NCI-H1694 (cell line): ENCODE results near the gene EME2.
A peak's percentile ranks its signal among the peaks of the same experiment; 100 is the strongest.

ENCODE experiments used
- DNase-seq: peaks from one replicate; lab custom pipeline; 2025; lab: John Stamatoyannopoulos, UW

The EME2 gene

GRCh38 chr16:1745181-1745899, 27.3 kb upstream of the EME2 start:
- no peak for DNase-seq

DNA sequence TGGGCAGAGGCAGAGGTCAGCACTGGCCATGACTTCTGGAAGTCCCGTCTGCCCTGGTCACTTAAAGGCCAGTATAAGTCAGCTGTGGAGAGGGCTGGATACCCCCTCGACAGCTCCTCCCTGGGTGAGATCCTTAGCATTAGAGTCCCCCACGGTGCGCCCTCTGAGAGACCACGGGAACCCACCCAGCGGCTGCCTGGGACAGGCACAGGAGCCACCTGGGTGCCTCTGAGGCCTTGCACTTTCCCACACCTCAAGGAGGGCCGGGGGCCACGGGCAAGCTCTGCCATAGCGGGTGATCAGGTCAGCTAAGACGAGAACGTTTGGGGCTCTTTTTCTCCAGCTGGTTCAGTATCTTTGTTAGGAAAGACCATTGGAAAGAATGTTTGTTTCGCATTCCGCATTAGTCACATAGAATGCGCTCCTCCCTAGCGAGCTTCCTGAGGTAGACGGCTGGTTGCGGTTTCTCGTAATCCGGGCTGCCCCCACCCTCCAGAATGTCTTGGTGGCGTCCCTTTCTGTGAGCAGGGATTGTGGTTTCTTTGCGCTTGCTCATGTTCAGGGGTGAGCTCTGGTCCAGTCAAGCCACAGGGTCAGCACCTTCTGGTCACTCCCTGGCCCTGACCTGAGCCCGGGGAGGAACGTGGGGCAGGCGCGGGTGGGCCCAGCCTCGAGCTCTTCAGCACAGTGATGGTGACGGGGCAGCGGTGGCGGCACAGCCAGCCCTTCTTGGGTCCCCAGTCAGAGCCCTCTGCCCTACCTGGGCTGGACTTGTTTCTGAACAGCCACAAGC, 26.5 kb upstream of the EME2 start:
- no peak for DNase-seq

DNA sequence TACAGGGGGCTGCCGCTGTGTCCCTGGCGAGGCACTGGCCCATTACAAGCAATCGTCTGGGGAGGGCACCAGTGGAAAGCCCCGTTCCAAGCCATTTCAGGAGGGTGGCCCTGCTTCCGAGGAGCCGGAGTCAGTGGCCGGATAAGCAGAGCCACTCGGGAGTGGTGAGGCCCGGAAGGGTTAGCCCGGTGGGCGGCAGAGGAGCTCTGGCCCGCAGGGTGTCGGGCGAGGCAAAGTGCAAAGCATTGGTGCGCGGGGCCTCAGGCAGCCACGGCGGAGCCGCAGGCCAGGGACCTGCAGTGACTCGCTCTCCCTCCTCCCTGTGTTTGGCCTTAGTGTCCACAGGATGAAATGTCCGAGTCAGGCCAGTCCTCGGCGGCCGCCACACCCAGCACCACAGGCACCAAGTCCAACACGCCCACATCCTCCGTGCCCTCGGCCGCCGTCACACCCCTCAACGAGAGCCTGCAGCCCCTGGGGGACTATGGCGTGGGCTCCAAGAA, 25.9 kb upstream of the EME2 start:
- DNase-seq: no peak

DNA sequence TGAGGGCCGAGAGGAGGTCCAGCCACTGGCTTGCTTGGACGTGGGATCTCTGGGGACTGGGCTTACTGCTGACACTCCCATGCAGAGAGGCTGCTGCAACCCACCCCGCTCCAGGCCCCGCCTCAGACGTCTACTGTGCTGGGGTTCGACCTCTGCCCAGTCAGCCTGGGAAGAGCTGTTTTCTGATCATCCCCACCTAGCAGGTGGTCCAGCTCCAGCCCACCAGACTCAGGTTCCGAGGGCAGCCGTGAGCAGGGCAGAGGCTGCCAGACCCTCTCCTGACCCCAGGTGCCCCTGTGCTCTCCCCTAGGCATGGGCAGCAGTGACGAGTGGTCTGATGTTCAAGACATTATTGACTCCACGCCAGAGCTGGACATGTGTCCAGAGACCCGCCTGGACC, 24.7 kb upstream of the EME2 start:
- no peak for DNase-seq

DNA sequence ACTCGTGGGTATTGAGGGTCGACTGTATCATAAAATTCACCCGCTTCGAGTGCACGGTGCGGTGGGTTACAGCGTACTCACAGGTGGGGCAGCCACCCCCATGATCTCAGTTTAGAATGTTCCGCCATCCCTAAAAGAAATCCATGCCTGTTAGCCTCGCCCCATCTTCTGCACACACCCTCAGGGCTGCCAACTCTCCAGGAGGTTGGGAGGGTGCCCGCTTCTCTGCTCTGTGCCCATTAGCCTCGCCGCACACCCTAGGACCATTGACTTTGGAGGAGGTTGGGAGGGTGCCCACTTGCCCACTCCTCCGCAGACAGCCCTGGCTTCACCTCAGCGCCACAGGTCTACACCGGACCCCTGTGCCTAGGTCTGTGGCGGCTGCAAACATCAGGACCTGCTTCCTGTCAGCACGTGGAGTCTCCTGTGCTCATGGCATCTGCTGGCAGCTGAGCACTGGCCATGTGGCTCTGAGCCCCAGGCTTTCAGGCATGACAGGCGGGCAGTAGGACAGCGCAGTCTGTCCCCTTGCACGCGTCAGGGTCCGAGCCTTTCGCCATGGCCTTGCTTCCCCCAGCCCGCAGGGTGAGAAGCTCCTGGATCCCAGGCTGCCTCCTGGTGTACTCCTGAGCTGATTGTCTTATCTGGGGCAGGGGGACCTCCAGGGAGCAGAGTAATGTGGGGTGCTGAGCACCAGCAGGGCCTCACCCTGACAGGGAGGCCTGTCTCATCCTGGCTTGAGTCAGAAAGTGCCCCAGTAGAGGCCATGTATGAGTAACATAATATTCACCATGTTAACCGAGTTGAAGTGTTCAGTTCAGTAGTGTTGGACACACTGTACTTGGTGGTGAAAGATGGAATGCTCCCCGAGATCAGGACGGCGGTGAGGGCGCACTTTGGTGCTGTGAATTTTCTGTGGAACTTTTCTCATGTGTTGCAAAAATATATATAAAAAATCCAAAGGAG, 23.2 kb upstream of the EME2 start:
- DNase-seq: no peak

- DNase-seq: no peak
These were observed 20.7 kb upstream of the EME2 start for GRCh38 chr16:1751946-1752345.

- no peak for DNase-seq
These were observed 19.8 kb upstream of the EME2 start for GRCh38 chr16:1752853-1753252.

DNA sequence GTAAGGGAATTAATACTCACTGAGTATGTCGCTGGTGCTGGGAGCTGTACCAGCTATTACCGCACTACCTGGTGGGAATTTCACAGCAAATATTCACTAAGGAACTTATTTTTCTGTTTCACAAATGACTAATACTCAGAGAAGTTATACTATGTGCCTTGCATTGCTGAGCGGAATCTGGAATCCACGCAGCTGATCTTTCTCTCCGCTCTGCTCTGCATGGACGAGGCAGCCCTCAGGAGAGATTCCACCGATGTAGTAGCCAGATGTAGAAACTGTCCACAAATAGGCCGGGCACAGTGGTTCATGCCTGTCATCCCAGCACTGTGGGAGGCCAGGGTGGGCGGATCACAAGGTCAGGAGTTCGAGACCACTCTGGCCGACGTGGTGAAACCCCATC, 18.4 kb upstream of the EME2 start:
- DNase-seq: no peak

DNA sequence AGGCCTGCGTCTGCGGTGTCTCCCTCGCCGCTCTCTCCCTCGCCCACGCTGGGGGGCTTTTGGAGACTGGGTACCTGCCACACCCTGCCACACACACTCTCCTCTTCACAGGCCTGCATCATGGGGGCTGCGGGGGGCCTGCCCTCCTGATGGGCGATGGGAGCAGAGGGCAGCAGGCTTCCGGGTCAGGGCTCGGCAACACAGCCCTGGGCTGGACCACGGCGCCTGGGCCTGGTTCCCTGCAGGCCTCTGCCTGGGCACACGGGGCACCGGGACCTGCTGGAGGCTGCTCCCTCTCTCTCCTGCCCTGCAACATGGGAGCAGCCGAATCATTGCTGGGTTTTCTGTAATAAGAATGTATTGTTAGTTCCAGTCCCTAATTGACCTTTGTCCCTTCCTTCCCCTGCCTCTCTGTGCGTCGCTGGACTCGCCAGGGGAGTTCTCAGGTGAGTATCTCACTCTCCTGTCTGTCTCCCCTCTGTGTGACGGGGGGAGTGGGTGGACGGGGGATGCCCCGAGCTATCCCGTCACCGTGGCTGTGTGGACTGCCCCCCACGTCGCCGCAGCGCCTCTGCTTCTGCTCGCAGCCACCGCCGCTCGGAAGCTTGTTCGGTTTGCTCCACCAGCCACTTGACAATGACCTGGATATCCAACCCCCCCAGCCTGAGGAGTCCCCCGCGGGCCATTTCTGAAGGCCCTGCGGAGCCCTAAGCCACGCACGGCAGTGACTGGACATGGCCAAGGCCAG, 14.7 kb upstream of the EME2 start:
- no peak for DNase-seq

- no peak for DNase-seq
These were observed 13.7 kb upstream of the EME2 start for GRCh38 chr16:1758923-1759322.

DNA sequence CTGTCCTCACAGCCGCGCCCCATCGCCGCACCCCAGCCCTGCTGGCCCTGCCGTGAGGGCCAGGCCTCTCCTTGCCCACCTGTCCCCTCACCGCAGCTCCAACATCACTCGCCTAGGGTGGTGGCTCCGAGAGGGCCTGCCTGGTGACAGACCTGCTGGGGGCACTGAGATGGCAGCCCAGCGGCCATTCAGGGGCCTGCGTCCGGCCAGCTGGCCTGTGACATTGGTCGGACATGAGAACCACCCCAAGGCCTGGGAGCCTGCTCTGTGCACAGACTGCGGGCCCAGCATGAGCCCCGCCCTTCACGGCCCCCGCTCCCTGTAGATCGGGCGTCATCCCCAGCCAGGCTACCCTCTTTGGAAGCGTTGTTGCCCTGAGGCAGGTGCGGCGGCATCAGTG, 13.1 kb upstream of the EME2 start:
- no peak for DNase-seq

DNA sequence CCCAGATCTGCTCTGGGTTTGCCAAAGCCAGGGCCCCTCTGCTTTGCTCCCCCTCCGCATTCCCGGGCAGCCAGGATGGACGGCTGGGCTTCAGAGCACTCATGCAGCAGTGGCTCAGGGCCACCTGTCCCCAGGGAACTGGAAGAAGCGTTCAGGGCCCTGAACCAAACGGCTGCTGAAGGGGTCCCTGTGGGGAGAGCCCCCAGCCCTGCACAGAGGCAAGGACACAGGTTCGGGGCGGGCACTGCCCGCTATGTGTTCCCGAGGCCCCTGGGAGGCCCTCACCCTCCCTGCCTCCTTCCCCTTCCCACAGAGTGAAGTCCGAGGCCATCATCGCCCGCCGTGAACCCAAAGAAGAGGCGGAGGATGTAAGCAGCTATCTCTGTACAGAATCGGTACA, 11.7 kb upstream of the EME2 start:
- no peak for DNase-seq

- no peak for DNase-seq
These were observed 10.9 kb upstream of the EME2 start for GRCh38 chr16:1761751-1762150.

GRCh38 chr16:1762196-1762878, 10.3 kb upstream of the EME2 start:
- no peak for DNase-seq

DNA sequence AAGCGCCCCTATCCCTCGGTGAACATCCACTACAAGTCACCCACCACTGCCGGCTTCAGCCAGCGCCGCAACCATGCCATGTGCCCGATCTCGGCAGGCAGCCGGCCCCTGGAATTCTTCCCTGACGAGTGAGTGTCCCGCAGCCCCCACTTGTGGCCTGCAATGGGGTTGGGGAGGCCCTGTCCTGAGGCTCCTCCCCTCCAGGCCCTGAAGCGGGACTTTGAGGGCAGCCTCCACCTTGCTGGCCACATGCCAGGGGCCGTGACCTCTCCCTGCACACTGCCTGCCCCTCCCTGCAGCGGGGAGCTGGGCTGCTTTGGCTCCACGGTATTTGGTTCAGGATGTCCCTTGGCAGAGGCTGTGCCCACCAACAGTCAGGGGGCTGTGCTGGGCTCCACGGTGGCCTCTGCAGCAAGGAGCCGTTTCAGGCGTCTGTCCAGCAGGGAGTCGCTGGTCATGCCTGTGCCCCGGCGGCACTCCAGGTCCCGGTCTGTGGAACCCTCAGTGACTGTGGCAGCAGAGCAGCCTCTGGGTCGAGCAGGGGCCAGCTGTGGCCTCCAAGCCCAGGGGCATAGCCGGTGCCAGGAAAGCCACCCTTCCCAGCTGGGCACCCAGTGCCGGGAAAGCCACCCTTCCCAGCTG, 9.6 kb upstream of the EME2 start:
- no peak for DNase-seq

DNA sequence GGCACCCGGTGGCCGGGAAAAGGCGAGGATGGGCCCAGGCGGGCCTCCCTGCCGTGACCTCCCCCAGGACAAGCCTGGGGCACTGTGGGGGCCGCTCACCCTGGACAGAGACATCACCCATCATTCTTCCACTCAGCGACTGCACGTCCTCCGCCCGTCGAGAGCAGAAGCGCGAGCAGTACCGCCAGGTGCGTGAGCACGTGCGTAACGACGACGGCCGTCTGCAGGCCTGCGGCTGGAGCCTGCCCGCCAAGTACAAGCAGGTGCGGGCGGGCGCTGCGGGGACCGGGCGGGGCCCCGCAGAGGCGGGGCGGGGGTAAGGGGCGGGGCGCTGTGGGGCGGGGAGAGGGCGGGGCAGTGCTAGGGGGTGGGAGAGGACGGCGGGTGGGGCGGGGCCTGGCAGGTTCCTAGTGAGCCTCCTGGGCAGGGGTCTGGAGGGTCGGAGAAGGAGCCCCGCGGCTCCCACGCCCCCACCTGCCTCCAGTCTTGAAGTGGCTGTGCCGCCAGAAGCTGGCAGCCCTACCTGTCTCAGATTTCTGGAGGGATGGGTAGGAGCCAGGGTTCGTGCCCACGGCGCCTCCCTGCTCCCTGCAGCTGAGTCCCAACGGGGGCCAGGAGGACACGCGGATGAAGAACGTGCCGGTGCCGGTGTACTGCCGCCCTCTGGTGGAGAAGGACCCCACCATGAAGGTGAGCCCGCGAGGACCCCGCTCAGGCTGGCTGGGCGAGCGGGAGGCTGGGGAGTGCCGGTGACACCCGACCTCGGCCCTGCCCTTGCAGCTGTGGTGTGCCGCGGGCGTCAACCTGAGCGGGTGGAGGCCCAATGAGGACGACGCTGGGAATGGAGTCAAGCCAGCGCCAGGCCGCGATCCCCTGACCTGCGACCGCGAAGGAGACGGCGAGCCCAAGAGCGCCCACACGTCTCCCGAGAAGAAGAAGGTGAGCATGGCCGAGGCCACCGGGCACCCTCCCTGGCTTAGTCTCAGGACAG, 8.8 kb upstream of the EME2 start:
- peak; percentile 18 for DNase-seq

DNA sequence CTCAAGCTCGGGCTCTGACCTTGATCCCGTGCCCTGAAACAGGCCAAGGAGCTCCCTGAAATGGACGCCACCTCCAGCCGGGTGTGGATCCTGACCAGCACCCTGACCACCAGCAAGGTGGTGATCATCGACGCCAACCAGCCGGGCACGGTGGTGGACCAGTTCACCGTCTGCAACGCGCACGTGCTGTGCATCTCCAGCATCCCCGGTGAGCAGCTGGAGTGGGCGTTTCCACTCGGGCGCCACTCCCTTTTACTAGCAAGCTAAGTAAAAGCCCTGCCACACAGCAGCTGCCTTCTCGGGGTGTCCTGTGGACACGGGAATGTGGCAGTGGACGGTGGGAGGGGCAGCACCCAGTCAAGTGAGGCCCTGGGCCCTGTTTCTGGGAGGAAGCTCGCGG, 7.6 kb upstream of the EME2 start:
- no peak for DNase-seq

DNA sequence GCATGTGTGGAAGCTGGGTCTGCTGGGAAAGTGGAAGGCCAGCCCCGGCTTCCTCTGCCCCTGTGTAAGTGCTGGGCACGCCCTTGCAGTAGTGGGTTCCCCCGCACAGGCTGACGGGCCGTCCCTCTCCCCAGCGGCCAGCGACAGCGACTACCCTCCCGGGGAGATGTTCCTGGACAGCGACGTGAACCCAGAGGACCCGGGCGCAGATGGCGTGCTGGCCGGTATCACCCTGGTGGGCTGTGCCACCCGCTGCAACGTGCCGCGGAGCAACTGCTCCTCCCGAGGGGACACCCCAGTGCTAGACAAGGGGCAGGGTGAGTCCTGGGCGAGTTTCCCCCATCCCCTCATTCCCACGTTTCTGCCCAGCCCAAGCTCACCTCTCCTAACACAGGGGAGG, 6.8 kb upstream of the EME2 start:
- no peak for DNase-seq

DNA sequence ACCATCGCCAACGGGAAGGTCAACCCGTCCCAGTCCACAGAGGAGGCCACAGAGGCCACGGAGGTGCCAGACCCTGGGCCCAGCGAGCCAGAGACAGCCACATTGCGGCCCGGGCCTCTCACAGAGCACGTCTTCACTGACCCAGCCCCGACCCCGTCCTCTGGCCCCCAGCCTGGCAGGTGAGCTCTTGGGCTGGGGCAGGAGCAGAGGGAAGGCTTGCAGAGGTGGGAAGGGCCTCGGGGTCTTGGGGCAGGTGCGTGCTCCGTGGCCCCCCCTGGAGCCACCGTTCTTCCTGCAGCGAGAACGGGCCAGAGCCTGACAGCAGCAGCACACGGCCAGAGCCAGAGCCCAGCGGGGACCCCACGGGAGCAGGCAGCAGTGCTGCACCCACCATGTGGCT, 6.4 kb upstream of the EME2 start:
- DNase-seq: no peak
